ENCODE measurements around the gene PAM16. TPM values are rescaled to one million over a fixed set of nuclear protein-coding genes. Genes with fewer than 3 reads are reported as not detected.

Gene PAM16
- total RNA-seq, 1 experiment from 2014 or later = 117 TPM

DNA sequence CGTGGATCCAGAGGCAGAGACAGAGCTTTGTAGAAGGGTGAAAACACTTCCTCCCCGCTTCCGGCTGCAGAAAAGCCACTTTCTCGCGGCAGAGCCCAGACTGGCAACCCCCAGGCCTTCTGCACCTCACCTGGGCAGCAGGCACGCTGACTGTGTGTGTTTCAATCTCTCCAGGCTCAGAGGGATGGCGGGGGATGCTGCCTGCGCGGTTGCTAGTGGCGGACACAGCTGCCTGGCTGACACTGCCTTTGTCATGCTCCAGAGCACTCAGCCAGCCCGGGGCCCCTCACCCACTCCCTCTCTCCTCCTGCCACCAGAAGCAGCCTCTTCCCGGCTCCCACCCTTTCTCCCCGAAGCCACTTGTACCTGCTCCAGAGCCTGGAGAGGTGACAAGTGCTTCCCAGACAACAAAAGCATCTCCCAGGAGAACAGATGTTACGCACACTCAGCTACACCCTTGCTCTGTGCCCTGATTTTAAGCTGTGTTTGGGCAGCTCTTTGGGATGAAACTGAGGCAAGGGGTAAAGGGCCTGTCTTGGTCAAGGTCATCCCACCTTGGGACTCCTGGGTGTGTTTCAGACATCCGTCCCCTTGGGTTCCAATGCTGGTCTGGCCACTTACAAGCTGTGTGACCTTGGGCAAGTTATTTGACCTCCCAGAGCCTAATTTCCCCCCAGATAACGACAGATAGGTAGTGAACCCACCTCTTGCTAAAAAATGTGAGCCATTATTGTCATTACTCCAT is 44.5 kb downstream of the PAM16 start:
- POLR2A ChIA-PET = interaction anchor here (1.0 to 3.4 kb wide), 4 partner anchors 10 to 649 kb away, joined by 3 to 32 read pairs (median 8); partner anchors contain the start of genes GLIS2 and TFAP4
- TSS peak; percentile 85 for BruUV-seq (replicated peaks)
- H3K4me3 Mint-ChIP-seq (ENCODE audit: unreplicated experiment) = peak overlapping the region; percentile 84
- TF ChIP-seq, protein P1, sequence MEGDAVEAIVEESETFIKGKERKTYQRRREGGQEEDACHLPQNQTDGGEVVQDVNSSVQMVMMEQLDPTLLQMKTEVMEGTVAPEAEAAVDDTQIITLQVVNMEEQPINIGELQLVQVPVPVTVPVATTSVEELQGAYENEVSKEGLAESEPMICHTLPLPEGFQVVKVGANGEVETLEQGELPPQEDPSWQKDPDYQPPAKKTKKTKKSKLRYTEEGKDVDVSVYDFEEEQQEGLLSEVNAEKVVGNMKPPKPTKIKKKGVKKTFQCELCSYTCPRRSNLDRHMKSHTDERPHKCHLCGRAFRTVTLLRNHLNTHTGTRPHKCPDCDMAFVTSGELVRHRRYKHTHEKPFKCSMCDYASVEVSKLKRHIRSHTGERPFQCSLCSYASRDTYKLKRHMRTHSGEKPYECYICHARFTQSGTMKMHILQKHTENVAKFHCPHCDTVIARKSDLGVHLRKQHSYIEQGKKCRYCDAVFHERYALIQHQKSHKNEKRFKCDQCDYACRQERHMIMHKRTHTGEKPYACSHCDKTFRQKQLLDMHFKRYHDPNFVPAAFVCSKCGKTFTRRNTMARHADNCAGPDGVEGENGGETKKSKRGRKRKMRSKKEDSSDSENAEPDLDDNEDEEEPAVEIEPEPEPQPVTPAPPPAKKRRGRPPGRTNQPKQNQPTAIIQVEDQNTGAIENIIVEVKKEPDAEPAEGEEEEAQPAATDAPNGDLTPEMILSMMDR (IDR thresholded peaks at IDR 0.05; ENCODE audit: unreplicated experiment) = no peak
- CTCF ChIA-PET = interaction anchor here (1.0 to 2.9 kb wide), 5 partner anchors 9 to 368 kb away, joined by 3 to 9 read pairs (median 4); no protein-coding TSS in a partner anchor
- H3K36me3 Mint-ChIP-seq (ENCODE audit: insufficient read depth, unreplicated experiment) = peaks cover 22% of the 10 kb centered on the region
- intact Hi-C loops (cut with micrococcal nuclease) = loop anchor here (1.0 kb wide), 2 partner anchors 7 to 11 kb away; no protein-coding TSS in a partner anchor
- peaks cover 8% of the 10 kb centered on the region for H3K4me1 Mint-ChIP-seq (ENCODE audit: insufficient read depth, unreplicated experiment)
- DNase-seq (ENCODE audit: unreplicated experiment) = no peak
- H3K27ac Mint-ChIP-seq (ENCODE audit: low read depth, unreplicated experiment) = peak overlapping the region; percentile 92
- H3K27me3 Mint-ChIP-seq (ENCODE audit: insufficient read depth, unreplicated experiment) = no peaks in the 10 kb centered on the region
- H3K9me3 Mint-ChIP-seq (ENCODE audit: unreplicated experiment) = no peaks in the 10 kb centered on the region

DNA sequence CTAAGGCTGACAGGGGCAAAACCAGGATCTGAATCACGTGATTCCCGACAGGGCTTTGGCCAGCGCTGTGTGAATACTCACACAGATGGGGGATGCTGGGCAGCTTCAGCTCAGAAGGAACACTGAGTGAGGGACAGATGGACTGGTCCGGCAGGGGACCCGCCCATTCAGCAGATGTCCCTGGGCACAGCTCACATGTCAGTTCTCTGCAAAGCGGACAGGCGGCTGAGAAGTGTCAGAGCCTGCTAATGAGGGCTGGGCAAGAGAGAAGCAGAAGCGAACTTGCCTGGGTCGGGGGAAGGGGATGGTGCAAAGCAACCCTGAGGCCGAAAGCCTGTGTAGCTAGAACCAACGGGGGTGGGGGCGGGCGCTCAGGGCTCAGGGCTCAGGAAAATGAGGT is 47.1 kb downstream of the PAM16 start:
- no peaks in the 10 kb centered on the region for H3K9me3 Mint-ChIP-seq (ENCODE audit: unreplicated experiment)
- CTCF ChIA-PET = interaction anchor here (0.7 to 2.2 kb wide), 2 partner anchors 14 to 15 kb away, joined by 3 to 8 read pairs; no protein-coding TSS in a partner anchor
- TF ChIP-seq, protein P1 (IDR thresholded peaks at IDR 0.05; ENCODE audit: unreplicated experiment) = no peak
- H3K36me3 Mint-ChIP-seq (ENCODE audit: insufficient read depth, unreplicated experiment) = peaks cover 28% of the 10 kb centered on the region
- POLR2A ChIA-PET = interaction anchor here (0.7 to 1.4 kb wide), 3 partner anchors 13 to 176 kb away, joined by 3 to 5 read pairs (median 3); no protein-coding TSS in a partner anchor
- intact Hi-C loops (cut with micrococcal nuclease) = no loop called here
- no peak for DNase-seq (ENCODE audit: unreplicated experiment)
- peak overlapping the region; percentile 77 for H3K27ac Mint-ChIP-seq (ENCODE audit: low read depth, unreplicated experiment)
- H3K27me3 Mint-ChIP-seq (ENCODE audit: insufficient read depth, unreplicated experiment) = no peaks in the 10 kb centered on the region
- H3K4me3 Mint-ChIP-seq (ENCODE audit: unreplicated experiment) = no peak overlapping the region
- no TSS peak for BruUV-seq (replicated peaks)
- peaks cover 15% of the 10 kb centered on the region for H3K4me1 Mint-ChIP-seq (ENCODE audit: insufficient read depth, unreplicated experiment)

DNA sequence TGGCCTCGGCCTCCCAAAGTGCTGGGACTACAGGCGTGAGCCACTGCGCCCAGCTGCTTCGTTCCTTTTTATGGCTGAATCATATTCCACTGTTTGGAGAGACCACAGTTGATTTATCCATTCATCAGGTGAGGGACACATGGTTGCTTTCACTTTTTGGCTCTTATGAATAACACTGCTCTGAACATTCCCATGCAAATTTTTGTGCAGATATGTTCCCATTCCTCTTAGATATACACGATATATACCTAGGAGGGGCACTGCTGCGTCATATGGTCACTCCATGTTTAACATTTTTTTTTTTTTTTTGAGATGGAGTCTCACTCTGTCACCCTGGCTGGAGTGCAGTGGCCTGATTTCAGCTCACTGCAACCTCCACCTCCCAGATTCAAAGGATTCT is 49.2 kb downstream of the PAM16 start:
- CTCF ChIA-PET = interaction anchor here (0.6 to 2.2 kb wide), 2 partner anchors 13 to 77 kb away, joined by 3 to 8 read pairs; no protein-coding TSS in a partner anchor
- POLR2A ChIA-PET = interaction anchor here (1.2 kb wide), 1 partner anchor 14 kb away, joined by 3 read pairs; the partner anchor contains the start of gene GLIS2
- Mint-ChIP-seq H3K9me3 (ENCODE audit: unreplicated experiment) (no peaks in the 10 kb centered on the region), H3K36me3 (ENCODE audit: insufficient read depth, unreplicated experiment) (peaks cover 23% of the 10 kb centered on the region), H3K4me1 (ENCODE audit: insufficient read depth, unreplicated experiment) (peaks cover 15% of the 10 kb centered on the region), H3K4me3 (ENCODE audit: unreplicated experiment) (no peak overlapping the region), H3K27me3 (ENCODE audit: insufficient read depth, unreplicated experiment) (no peaks in the 10 kb centered on the region), H3K27ac (ENCODE audit: low read depth, unreplicated experiment) (peak overlapping the region; percentile 64)
- no peak for DNase-seq (ENCODE audit: unreplicated experiment)
- no TSS peak for BruUV-seq (replicated peaks)
- TF ChIP-seq, protein P1 (IDR thresholded peaks at IDR 0.05; ENCODE audit: unreplicated experiment) = no peak
- intact Hi-C loops (cut with micrococcal nuclease) = no loop called here

DNA sequence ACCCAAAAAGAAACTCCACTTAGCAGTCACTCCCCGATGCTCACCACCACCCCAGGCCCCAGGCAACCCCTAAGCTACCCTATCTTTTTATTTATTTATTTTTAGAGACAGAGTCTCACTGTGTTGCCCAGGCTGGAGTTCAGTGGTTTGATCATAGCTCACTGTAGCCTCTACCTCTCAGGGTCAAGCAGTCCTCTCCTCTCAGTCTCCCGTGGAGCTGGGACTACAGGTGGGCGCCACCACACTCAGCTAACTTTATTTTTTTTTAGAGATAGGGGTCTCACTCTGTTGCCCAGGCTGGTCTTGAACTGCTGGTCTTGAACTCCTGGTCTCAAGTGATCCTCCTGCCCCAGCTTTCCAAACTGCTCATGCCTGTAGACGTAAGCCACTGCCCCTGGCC is 49.9 kb downstream of the PAM16 start:
- POLR2A ChIA-PET = interaction anchor here (0.6 to 1.2 kb wide), 4 partner anchors 15 to 342 kb away, joined by 3 to 7 read pairs (median 4); partner anchors contain the start of genes GLIS2 and TFAP4
- intact Hi-C loops (cut with micrococcal nuclease) = no loop called here

More for the DNA sequence above, 49.9 kb downstream of the PAM16 start:
- no TSS peak for BruUV-seq (replicated peaks)
- peaks cover 23% of the 10 kb centered on the region for H3K36me3 Mint-ChIP-seq (ENCODE audit: insufficient read depth, unreplicated experiment)
- no peak overlapping the region for H3K4me3 Mint-ChIP-seq (ENCODE audit: unreplicated experiment)
- H3K27me3 Mint-ChIP-seq (ENCODE audit: insufficient read depth, unreplicated experiment) = no peaks in the 10 kb centered on the region
- CTCF ChIA-PET = interaction anchor here (0.8 to 5.2 kb wide), 3 partner anchors 12 to 47 kb away, joined by 5 to 30 read pairs (median 6); no protein-coding TSS in a partner anchor
- H3K27ac Mint-ChIP-seq (ENCODE audit: low read depth, unreplicated experiment) = peak overlapping the region; percentile 64
- peaks cover 11% of the 10 kb centered on the region for H3K4me1 Mint-ChIP-seq (ENCODE audit: insufficient read depth, unreplicated experiment)
- TF ChIP-seq, protein P1 (IDR thresholded peaks at IDR 0.05; ENCODE audit: unreplicated experiment) = no peak
- no peaks in the 10 kb centered on the region for H3K9me3 Mint-ChIP-seq (ENCODE audit: unreplicated experiment)
- no peak for DNase-seq (ENCODE audit: unreplicated experiment)
